ENCODE data around the gene FBXL14.

DNA sequence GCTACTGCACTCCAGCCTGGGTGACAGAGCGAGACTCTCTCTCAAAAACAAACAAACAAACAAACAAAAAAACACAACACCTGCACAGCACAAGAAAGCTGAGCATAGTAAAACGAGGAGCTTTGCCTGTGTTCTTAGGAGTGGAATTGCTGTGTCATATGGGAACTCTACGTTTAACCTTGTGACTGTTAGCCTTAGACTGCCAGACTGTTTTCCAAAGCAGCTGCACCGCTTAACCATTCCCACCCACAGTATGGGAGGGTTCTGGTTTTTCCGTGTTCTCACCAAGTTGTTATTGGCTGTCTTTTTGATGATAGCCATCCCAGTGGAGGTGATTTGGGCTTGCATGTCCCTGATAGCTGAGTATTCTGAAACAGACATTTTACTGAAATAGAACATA, 43.8 kb upstream of the FBXL14 start:
- TF ChIP-seq, protein P1, sequence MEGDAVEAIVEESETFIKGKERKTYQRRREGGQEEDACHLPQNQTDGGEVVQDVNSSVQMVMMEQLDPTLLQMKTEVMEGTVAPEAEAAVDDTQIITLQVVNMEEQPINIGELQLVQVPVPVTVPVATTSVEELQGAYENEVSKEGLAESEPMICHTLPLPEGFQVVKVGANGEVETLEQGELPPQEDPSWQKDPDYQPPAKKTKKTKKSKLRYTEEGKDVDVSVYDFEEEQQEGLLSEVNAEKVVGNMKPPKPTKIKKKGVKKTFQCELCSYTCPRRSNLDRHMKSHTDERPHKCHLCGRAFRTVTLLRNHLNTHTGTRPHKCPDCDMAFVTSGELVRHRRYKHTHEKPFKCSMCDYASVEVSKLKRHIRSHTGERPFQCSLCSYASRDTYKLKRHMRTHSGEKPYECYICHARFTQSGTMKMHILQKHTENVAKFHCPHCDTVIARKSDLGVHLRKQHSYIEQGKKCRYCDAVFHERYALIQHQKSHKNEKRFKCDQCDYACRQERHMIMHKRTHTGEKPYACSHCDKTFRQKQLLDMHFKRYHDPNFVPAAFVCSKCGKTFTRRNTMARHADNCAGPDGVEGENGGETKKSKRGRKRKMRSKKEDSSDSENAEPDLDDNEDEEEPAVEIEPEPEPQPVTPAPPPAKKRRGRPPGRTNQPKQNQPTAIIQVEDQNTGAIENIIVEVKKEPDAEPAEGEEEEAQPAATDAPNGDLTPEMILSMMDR (conservative IDR thresholded peaks at IDR 0.05; ENCODE audit: low read depth, low read length) = no peak
- no peak for TF ChIP-seq EZH2phosphoT487 (IDR thresholded peaks at IDR 0.05; ENCODE audit: borderline replicate concordance, low read length)
- no peak for TF ChIP-seq EZH2 (IDR thresholded peaks at IDR 0.05; ENCODE audit: low read length, unreplicated experiment)
